ENCODE data around the gene TRPC3.
"Not testable (repeated sequence)": the region's sequence is repeated elsewhere in the genome, so short reads cannot be mapped to it uniquely, and the experiment has no call there.

TRPC3 gene

DNA sequence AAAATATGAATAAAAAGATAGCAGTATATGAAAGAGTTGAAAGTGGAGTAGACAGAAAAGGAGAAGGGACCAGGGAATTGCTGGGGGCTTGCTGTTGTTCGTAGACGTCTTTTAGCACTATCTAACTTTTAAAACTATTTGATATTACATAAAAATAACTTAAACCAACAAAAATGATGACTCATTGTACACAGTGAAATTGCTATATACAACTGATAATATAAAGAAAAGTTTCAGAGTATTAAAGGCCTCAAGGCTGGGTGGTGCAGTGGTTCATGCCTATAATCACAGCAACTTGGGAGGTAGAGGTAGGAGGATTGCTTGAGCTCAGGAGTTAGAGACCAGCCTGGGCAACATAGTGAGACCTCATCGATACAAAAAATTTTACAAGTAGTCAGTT lies 5.2 kb downstream of the TRPC3 start:
- DNase-seq (ENCODE audit: low read depth), result no peak

DNA sequence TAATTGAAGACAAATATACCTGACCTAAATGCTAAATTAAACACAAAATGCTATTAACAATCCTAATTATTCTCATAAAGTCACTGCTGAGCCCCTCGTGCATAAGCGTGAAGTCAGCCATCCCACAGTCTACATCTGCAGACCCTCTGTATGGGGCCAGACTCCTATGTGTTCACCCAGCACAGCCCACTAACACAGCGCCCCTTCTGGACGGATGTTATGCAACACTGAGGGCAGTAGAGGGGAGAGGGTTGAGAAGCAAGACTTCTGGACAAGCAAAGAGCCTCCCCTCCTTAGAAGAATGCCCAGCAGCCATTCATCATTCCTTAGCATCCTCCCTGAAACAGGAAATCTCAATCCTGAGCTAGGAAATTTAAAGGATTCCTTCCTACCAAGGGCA lies 7.9 kb downstream of the TRPC3 start:
- peak; percentile 6 for DNase-seq (ENCODE audit: low read depth)

DNA sequence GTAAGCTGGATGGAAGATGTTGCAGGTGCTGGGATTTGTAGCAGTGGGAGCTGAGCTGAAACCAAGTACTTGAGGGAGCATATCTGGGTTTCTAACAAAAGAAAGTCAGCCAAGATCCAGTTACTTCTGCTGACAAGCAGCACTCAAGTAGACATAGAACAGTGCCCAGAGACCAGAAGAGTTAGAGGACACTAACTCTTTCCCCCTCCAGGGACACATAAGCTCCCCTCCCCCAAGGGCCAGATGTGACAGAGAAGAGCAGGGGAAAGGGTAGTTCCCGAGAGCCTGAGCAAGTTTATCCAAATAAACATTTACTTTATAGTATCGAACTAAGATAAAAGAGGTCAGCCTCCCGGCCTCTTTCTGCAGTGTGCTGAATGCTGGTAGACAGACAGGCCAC lies 12.2 kb downstream of the TRPC3 start:
- no peak for DNase-seq (ENCODE audit: low read depth)

DNA sequence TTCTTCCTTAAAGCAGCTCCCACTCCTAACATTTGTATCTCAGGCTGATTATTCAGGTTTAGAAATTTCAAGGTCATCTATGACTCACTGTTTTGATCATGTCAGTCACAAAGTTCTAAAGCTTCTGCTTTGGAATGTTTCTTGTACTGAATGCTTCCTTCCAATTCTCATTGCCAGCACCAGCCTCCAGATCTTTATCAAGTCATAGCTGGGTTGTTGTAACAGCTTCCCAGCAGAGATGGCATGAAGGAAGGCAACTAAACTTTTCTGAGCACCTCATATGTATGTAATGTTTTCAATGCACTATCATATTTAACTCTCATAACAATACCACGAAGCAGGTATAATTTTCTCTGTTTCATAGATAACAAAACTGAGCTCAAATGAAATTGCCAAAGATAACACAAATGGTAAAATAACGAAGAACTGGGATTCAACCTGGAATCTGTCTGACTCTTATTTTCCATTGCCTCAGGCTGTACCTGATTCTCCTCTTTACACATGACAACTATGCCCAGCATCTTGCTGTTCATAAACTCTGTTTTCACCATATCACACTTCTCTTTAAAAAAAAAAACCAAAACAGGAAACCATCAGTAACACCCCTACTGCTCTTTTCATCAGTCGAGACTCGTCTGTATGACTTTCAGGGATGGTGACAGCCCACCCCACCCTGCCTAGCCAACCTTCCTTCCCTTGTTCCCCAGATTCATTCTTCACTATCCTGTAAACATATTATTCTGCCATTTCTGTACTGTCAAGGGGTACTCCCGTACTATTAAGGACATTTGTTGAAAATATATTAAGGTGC lies 13.4 kb downstream of the TRPC3 start:
- DNase-seq (ENCODE audit: low read depth), result peak; percentile 37

DNA sequence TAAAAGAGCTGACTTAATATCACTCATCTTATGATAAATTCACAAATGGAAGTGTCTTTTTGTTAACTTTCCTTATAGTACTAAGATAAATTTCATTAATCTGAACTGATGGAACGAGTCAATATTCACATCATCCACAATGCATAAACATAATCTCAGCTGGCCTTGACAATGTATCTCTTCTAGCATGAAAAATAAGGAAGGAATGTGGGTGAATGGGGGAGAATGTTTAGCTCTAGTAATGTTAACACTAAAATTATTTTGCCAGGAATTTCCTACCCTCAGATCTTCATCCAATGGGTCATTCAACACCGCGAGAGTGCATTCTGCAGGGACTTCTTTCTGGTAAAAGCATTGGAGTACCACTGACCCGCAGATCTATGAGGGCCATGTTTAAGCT lies 15.8 kb downstream of the TRPC3 start:
- DNase-seq (ENCODE audit: low read depth), result peak; percentile 1

DNA sequence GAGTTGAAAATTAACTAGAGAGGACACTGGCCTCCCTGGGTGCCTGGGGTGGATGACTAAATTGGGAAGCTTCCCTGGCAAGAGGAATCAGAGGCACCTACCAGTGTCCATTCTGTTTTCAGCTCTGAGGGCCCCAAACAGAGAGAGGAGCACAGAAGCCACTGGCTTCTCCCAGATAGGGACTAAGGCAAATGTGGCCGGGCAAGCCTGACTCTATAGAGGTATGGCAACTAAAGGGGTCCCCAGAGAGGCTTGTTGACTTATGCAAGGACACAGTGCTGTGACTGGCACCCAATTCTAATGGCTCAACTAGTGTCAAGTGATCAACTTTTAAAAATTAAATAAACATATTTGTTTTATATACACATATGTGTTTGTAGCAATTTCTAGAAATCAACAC lies 17.2 kb downstream of the TRPC3 start:
- no peak for DNase-seq (ENCODE audit: low read depth)

DNA sequence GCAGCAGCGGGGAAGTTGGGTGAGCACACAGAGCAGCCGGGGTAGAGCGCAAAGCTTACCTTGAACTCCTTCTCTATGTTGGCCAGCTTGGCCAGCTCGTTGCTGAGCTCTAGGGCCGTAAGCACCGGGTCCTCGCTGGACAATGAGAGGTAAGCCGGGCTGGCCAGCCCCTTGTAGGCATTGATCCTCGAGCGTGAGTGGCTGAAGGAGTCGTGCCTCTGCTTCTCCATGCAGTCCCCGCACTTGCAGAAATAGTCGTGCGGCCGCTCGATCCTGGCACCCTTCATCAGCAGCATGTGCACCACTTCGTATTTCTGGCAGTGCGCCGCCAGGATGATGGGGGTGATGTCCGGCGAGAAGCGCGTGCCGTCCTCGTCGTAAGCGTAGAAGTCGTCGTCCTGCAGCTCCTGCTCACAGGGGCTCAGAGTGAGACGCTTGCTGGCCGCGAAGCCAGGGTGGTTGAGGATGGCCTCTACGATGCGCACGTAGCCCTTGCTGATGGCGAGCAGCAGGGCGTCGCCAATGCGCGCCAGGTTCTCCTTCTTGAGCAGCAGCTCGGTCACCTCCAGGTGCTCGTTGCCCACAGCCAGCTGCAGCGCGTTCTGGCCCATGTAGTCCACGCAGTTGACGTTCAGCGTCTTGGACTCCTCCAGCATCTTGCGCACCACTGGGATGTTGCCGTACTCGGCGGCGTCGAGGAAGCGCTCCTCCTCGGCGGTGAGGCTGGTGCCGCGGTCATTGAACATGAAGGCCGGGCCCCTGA lies 19.5 kb downstream of the TRPC3 start:
- DNase-seq (ENCODE audit: low read depth), result no peak

DNA sequence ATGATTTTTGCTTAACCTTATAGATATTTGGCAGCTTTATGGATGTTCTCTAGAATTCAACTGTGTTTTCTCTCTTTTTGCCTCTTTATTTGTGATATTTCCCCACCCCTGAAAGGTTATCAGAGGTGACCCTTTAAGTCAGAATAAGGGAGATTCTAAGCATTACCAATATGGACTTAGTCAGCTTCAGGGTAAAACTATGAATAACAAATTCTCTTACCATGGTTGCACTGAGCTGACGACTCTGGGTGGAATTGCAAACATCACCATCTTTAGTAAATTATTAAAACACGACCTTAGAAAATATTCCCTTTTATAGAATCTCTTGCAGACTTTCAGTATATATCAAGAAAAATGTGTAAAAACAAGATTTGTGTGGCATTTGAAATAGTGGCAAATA lies 21.6 kb downstream of the TRPC3 start:
- no peak for DNase-seq (ENCODE audit: low read depth)

DNA sequence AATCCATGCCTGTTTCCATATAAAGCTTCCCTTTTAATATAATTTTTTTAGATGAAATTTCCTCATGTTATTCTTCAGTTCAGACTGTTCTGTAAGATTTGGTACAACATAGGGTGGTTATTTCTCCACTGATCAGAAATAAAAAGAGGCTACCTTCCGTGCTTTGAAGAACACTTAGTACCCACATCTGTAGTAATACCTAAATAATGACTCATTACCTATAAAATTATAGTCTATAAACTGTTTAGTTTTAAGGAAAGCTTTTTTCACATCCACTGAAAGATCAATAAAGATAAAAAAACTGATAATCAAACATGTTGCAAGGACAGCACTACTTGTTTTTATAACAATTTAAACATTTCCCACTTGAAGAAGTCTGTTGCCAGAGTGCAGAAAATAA lies 23.9 kb downstream of the TRPC3 start:
- DNase-seq (ENCODE audit: low read depth), result no peak

DNA sequence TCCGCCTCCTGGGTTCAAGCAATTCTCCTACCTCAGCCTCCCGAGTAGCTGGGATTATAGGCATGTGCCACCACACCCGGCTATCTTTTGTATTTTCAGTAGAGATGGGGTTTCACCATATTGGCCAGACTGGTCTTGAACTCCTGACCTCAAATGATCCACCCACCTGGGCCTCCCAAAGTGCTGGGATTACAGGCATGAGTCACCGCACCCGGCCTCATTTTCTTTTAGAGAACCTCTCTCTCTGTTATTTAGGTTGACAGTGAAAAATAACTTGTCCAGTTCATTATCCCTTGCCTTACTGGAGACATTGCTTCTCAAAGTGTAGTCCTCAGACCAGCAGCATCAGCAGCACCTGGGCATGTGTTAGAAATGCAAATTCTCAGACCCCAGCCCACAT lies 25.4 kb downstream of the TRPC3 start:
- not testable (repeated sequence) for DNase-seq (ENCODE audit: low read depth)

DNA sequence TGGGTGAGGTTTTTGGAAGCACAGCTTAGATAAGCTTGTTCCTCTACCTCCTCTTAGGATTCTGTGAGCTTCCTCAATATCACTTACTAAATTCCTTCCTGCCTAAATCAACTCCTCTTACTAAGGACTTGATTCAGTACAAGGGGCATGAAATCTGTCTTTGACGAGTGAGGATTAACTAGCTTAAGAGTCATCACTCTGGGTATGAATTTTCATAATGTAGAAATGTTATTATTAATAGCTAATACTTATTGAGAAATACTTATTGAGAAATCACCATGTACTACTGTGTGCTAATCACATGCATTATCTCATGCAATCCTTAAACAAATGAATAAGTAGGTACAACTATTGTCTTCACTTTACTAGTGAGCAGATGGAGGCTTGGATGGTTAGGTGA lies 28.6 kb downstream of the TRPC3 start:
- no peak for DNase-seq (ENCODE audit: low read depth)

DNA sequence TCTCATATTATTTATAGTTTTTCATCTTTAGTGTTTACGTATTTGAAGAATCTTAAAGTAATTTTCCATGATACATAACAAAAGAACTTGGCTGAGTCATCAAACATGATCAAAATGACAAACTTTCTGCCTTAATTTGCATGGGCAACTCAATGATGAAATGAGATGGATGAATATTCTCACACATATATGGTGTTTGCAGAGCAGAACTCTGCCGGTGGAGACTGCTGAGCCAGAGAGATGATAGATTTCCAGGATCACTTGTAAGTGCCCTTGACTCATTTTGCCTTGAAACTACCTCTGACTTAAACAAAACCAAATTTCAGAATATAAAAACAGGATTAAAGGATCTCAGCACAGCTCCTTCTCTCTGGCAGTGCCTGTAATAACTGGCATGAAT lies 38.2 kb downstream of the TRPC3 start:
- DNase-seq (ENCODE audit: low read depth), result peak; percentile 9

DNA sequence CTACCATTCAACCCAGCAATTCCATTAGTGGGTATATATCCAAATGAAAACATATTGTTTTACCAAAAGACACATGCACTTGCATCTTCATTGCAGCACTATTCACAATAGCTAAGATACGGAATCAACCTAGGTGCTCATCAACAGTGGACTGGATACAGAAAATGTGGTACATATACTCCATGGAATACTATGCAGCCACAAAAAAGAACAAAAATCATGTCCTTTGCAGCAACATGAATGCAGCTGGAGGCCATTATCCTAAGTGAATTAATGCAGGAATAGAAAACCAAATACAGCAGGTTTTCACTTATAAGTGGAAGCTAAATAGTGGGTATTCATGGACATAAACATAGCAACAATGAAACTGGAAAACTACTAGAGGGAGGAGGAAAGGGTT lies 43.5 kb downstream of the TRPC3 start:
- no peak for DNase-seq (ENCODE audit: low read depth)

DNA sequence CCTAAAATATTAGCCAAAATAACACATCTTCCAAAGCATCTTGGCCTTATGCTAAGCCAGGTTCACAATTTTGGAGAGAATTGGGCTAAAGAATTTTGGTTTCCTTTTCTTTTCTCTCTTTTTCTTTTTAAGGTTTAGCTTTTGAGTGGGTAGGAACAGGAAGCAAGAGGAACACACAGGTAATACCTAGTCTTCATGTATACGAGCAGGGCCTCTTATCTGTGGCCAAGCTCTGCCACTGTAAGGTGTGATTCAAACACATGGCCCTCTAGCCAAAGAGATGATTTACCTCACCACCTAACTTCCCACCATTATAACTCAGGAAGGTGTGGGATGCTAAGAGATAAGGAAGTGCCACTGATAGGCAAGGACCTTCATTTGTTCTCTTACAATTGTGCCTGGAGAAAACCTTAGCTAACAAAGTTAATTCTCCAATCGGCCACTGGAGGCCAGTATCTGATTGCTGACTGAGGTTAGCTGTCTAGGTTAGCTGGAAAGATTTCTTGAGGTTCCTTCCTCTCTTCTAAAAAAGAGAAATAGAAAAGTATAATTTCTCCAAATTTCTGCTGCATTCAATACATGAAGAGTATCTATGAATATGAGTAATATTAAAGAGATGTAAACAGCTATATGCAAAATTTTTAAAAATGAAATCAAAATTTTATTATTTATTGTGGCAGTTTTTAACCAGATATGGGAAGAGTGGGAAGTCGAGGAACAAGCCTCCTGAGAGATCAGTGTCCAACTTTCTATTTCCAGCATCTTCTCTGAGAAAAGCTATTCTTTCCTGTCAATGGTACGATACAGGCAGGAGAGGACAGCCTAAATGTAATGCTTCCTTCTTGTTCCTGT lies 51.5 kb downstream of the TRPC3 start:
- DNase-seq (ENCODE audit: low read depth), result peak; percentile 65

DNA sequence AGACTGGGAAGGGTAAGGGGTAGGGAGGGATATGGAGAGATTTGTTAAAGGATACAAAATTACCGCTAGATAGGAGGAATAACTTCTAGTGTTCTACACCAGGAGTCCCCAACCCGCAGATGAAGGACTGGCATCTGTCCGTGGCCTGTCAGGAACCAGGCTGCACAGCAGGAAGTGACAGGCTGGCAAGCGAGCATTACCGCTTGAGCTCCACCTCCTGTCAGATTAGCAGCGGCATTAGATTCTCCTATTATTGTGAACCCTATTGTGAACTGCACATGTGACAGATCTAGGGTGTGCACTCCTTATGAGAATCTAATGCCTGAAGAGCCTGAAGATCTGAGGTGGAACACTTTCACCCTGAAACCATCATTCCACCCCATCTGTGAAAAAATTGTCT lies 53.7 kb downstream of the TRPC3 start:
- no peak for DNase-seq (ENCODE audit: low read depth)

DNA sequence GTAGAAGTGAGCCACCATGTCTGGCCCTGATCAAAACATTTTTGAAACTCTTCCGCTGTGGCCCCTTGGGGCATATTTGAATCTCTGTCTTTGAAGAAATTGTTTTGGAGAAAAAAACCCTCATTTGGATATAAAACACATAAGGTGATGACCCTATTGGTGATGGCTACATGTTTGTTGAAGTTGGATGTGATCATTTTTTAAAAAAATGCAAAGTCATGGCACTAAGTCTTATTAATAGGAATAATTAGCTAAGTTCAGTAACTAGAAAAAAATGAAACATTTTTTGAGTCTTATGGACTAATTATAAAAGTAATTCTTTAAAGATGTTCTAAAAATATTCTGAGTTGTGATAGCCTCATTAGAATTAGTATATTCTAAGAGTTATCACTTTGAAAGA lies 63.7 kb downstream of the TRPC3 start:
- no peak for DNase-seq (ENCODE audit: low read depth)

DNA sequence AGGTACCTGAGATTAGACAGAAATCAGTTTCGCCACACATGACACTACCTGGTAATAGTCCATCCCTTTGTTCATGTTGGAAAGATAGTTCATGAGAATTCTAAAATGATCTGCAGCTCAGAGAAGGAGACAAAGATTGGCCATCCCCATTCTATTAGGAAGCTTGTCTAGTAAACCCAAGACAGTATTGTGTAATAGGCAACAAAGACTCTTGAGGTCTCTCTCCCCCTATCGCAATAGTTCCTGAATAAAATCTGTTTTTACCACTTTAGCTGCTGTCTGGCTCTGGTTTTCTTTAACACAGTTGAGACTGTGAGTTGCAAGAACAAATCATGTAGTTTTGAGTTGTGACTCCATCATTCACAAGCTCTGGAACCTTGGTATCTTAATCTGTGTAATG lies 66.7 kb downstream of the TRPC3 start:
- no peak for DNase-seq (ENCODE audit: low read depth)

DNA sequence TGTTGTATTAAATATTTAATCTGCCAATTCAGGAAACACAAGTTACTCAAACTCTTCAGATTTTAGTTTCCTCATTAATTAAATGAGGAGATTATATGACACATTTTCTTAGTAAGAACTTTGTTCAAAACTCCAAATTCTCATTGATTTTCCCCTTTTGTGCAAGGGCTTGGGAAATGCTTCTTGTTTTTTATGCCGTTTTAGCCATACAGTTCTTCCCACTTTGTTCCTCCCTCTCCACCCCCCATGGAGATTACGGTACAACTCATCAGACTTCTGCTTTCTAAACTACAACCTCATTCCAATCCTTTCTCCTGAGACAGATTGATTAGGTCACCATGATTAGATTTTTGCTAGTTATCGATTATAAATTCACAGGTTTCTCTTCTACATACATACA lies 70.7 kb downstream of the TRPC3 start:
- no peak for DNase-seq (ENCODE audit: low read depth)

DNA sequence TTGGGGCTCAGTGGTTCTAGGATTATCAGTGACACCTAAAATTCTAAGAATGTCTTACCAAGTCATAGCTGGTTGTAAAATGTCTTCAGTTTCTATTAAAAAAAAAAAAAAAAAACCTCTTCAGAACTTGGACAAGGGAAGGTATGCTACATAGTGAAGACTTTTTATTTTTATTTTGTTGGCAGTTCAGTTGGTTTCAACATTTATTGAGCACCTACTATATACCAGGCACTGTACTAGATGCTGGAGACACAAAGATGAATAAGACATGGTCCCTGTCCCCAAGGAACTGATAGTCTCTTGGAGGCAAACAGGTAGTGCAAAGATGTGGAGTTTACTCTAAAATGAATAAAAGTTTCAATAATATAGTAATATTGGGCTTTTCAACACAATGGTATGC lies 72.7 kb downstream of the TRPC3 start:
- DNase-seq (ENCODE audit: low read depth), result no peak

DNA sequence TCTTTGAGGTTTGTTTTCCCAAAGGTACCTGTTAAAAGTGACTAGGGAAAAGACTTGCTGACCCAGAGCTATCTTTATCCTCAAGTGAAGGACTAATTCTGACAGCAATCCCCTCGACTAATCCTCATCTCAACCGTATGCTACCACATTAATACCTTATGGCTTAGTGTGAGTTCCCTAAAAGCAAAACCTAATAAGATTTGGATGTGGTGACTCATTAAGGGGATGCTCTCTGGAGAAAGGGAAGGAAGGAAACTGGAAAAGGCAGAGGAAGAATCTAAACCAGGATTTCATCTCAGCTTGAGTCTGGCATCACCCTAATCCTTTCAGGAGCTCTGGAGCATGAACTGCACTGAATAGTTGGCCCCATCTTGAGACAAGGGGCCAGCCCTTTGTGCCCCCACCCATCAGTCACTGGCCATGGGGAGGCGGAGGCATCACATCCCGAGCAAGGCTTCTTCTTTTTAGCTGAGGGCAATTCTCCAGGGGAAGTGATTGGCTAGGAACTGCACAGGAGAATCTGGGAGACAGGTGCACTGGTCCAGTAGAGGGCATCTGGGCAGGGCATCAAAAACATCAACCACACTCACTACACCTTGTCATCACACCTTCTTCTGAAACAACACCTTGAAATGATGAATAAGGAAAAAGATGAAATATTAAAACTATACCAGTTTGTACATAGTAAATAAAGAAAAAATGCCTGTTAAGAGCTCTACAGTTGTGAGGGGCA lies 74.7 kb downstream of the TRPC3 start:
- DNase-seq (ENCODE audit: low read depth), result peak; percentile 38

DNA sequence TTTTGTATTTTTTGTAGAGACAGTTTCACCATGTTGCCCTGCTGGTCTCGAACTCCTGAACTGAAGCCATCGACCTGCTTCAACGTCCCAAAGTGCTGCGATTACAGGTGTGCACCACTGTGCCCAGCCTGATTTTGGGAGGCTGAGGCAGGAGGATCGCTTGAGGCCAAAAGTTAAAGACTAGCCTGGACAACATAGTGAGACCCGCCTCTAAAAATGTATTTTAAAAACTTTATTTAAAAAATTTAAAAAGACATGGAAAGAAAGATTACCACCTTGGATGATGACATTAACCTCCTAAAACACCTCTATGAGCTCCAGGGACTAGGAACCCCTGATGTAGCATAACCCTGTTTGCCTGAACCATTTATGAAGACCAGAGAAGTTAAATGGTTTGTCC lies 75.8 kb downstream of the TRPC3 start:
- no peak for DNase-seq (ENCODE audit: low read depth)

DNA sequence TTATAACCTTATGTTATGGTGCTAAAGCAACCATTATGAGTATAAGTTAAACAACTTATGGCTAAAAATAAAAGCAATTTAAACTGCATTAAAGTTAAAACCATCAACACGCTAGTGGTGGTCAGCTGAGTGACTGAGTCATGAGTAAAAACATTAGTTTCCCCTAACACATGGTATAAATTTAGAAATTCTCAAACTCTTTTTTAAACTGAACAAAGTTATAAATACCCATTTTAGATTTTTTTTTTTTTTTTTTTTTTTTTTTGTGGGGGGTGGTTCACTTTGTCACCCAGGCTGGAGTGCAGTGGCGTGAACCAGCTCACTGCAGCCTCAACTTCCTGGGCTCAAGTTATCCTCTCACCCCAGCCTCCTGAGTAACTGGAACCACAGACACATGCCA lies 76.2 kb downstream of the TRPC3 start:
- peak; percentile 37 for DNase-seq (ENCODE audit: low read depth)

Data from EH (cell line).